CD4-positive, alpha-beta T cell treated with Interleukin-10 for 1 hour (primary cell): ENCODE results near the gene ANXA10.
"Not testable (repeated sequence)": the region's sequence is repeated elsewhere in the genome, so short reads cannot be mapped to it uniquely, and the experiment has no call there.

Experiments used
- DNase-seq: peaks from one replicate; pipeline ENCODE4 v3.0.0-alpha.2; 2020

ANXA10 gene, protein sequence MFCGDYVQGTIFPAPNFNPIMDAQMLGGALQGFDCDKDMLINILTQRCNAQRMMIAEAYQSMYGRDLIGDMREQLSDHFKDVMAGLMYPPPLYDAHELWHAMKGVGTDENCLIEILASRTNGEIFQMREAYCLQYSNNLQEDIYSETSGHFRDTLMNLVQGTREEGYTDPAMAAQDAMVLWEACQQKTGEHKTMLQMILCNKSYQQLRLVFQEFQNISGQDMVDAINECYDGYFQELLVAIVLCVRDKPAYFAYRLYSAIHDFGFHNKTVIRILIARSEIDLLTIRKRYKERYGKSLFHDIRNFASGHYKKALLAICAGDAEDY

DNA sequence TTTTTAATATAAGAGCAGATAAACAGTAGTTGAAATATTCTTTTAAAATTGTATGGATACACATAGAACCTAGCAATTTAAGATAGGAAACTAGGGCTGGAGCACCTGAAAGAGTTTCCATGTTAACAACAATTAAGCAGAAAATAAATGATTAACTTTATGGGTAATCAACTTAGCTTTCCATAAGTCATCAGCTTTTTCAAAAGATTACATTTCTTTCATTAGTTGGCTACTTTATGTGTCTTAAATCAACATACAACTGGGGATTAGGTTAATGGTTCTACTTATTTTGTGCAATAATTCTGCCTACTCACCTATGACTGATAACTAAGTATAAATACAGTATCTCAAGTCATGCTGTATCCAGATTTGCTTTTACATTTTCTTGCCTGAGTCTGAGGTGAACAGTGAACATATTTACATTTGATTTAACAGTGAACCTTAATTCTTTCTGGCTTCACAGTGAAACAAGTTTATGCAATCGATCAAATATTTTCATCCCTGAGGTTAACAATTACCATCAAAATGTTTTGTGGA, at the start of gene ANXA10:
Gene ANXA10, plus strand, starts transcription at position 362 of the 537 bp plus-strand sequence. Its CDS starts 164 bp downstream, at position 526.
- no peak for DNase-seq

- DNase-seq: no peak
Observed at GRCh38 chr4:168045354-168045753, 47.0 kb upstream of the ANXA10 start.

DNA sequence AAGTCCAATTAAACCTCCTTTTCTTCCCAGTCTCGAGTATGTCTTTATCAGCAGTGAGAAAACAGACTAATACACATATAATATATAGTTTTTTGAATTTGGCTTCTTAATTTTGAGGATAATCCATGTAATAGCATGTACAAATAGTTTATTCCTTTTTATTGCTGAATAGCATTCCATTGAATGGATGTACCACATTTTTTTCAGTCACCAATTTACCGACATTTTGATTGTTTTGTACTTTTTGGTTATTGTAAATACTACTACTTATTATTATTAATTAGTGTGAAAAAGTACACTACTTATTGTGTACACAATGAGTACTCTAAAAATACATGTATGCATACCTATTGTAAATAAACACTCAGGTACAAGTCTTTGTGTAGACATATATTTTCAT, 42.3 kb upstream of the ANXA10 start:
- DNase-seq: no peak

DNA sequence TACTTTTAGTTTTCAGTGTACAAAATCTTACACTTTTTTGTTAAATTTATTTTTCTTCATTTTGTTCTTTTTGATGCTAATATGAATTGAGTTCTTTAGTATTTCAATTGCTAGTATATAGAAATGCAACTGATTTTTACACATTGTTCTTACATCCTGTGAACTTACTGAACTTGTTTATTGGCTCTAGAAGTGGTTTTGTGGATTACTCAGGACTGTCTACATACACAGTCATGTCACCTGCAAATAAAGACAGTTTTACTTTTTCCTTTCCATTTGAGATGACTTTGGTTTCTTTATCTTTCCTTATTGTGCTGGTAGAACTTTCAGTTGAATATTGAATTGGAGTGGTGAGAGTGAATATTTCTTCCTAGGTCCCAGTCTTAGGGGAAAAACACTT, 40.8 kb upstream of the ANXA10 start:
- no peak for DNase-seq

DNA sequence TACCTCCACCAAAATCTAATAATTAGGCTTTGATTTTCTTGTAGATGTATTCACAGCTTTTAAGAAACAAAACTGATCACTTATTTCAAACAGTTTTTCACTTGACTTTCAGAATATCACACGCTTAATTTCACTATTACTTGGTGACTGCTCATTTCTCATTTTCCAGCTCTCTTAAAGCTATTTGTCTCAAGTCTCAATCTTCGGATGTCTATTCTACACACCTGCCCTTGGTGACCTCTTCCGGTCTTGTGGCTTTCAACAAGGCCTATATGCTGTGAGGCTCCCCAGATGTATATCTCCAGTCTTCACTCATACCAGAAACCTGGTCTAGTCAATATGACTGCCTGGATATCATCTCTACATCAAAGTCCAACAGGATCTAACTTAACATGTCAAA, 34.9 kb upstream of the ANXA10 start:
- DNase-seq: no peak

- DNase-seq: no peak
Observed at GRCh38 chr4:168059251-168059650, 33.1 kb upstream of the ANXA10 start.

- no peak for DNase-seq
Observed at GRCh38 chr4:168063031-168063430, 29.3 kb upstream of the ANXA10 start.

DNA sequence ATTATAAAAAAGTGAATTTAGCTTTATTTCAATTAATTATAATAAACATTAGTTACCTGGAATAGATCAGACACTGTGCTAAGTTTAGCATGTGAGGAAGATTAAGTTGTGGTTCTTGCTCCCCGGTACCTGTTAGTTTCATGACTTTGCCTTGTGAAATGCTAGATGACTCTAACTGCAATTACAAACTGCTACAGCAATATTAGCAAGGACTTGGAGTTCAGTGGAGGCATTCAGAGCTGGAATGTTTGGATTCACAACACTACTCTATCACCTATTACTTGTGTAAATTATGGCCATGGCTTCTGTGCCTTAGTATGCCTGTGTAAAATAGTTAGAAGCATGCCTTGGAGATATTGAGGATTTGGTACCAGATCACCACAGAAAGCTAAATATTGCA, 21.4 kb upstream of the ANXA10 start:
- DNase-seq: no peak

- no peak for DNase-seq
Observed at GRCh38 chr4:168071304-168071703, 21.0 kb upstream of the ANXA10 start.

GRCh38 chr4:168074861-168075260, 17.5 kb upstream of the ANXA10 start:
- no peak for DNase-seq

DNA sequence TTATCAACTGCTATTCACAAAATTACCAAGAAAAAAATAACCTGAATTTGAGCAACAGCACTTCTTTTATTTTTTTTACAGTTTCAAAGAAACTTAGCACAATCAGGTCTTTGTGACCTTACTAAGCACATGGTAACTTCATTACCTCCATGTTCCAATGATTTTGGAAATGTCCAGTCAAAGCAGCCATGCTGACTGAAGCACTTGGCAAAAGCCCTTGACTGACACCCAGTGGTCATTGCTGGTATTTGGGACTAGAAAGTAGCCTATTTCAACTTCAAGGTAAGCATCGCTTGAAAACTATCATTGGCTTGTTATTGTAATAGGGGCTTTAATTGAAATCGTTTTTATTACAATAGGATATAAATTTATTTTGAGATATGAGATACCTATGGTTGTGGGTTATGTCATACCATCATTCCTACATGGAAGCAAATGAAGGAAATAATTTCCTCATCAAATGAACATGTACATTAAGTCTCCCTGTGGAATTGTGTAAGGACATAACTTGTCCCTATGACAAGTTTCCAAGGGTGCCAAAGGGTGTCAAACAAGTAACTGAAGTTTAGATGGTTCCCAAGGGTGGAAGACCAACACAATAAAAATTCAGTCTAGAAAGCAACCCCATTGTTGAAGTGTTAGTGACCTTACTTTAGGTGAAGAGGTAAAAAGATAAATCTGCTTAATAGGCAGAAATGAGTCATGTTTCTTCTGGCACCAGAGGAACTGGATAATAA, 15.2 kb upstream of the ANXA10 start:
- peak; percentile 28 for DNase-seq

GRCh38 chr4:168077726-168078239, 14.6 kb upstream of the ANXA10 start:
- no peak for DNase-seq

GRCh38 chr4:168082379-168082778, 10.0 kb upstream of the ANXA10 start:
- DNase-seq: no peak

DNA sequence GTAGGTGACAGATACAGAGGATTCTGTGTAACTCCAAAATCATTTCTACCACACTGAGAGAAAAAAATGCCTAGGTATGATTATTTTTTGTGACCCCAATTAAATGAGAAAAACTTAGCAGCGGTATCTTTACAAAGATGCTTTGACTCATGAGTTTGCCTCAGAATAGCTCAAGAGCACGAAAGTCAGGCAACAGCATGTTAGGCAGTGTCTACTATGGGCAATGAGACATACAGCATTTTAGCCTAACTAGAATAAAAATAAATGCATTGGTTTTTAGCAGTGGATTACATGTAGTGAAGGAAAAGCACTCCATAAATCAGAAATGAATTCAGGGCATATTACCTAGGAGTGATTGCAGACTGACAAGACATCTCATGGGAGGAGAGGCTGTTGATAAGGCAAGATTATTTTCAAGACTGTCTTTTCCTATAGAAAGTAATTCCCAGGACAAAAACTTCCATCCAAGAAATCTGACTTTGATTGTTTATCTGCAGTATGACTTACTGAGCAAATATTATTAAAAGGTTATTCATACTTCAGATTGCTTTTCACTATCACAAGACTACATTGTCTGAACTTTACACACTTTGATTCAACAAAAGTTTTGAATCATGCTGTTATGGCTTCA, 3.6 kb downstream of the ANXA10 start:
- DNase-seq: no peak

GRCh38 chr4:168096407-168096784, 4.1 kb downstream of the ANXA10 start:
- DNase-seq: no peak

GRCh38 chr4:168097161-168097560, 4.8 kb downstream of the ANXA10 start:
- DNase-seq: no peak

- DNase-seq: no peak
Observed at GRCh38 chr4:168098248-168098717, 5.9 kb downstream of the ANXA10 start.

DNA sequence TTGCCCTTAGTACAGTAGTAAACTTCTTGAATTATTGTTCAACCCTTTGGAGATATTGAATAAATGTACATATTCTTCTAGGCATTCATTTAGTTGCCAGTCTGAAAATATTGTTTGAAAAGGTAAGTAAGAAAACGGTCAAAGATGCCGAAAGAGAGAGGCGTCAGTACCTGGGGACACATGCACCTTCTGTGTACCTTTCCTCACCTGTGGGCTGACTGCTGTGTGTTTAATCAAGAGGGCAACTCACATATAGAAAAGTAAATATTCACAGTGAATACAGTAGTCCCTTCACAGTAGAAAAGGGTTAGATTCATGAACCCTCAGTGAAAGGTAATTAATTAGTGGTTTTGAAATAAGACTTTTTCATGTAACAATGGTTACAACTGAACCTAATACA, 6.9 kb downstream of the ANXA10 start:
- DNase-seq: no peak

- no peak for DNase-seq
Observed at GRCh38 chr4:168101026-168101425, 8.7 kb downstream of the ANXA10 start.

GRCh38 chr4:168102403-168102802, 10.1 kb downstream of the ANXA10 start:
- DNase-seq: no peak

DNA sequence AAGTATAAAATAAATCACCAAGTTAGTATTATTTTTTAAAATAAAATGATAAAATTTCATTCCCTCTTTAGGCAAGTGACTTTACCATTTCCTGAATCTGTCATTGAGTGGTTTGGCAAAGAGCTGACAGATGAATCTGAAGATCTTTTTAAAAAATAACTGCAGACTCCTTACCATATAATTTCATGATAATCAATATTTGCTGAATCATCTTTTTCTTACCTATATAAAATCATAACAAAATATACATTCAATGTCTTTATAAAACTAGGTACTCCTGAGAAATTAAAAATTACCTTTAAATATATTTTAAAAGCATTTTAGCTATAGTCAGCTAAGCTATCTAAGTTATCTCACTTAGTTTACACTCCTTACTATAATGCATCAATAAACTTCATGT, 17.2 kb downstream of the ANXA10 start:
- no peak for DNase-seq

DNA sequence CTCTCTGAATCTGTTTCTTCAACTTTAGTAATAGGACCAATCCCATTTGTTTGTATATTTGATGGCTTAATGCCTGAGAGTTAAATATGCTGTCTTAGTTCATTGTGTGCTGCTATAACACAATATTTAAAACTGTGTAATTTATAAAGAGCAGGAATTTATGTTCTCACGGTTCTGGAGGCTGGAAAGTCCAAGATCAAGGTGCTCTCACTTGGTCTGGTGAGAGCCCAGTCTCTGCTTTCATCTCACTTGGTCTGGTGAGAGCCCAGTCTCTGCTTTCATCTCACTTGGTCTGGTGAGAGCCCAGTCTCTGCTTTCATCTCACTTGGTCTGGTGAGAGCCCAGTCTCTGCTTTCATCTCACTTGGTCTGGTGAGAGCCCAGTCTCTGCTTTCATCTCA, 20.7 kb downstream of the ANXA10 start:
- not testable (repeated sequence) for DNase-seq

GRCh38 chr4:168118116-168118655, 25.8 kb downstream of the ANXA10 start:
- no peak for DNase-seq
